H9 (cell line): ENCODE results near the gene GALNT17. TPM values are rescaled to one million over a fixed set of nuclear protein-coding genes. Genes with fewer than 3 reads are reported as not detected.
A peak's percentile ranks its signal among the peaks of the same experiment; 100 is the strongest.

Experiments used
- DNase-seq: peaks from one replicate; pipeline ENCODE4 v3.0.0-alpha.2; 2017
- H2AFZ ChIP-seq: one replicate; pipeline ENCODE4 v1.6.1; 2013; ENCODE audit warnings: mild to moderate bottlenecking, low read length, control low read depth, moderate library complexity
- H2AK5ac ChIP-seq: 2 replicates; pipeline ENCODE4 v1.6.1; 2013; ENCODE audit warnings: low read length, control low read depth, mixed read lengths; ENCODE audit not compliant: insufficient read length
- H2BK120ac ChIP-seq: one replicate; pipeline ENCODE4 v1.6.1; 2013; ENCODE audit warnings: low read depth, mild to moderate bottlenecking, low read length, control low read depth, inconsistent platforms; ENCODE audit not compliant: poor library complexity, severe bottlenecking
- H2BK12ac ChIP-seq: 2 replicates; pipeline ENCODE4 v1.6.1; 2013; ENCODE audit warnings: low read length, control low read depth, mixed read lengths, low read depth; ENCODE audit not compliant: insufficient read length
- H2BK15ac ChIP-seq: 2 replicates; pipeline ENCODE4 v1.6.1; 2013; ENCODE audit warnings: low read depth, low read length, control low read depth
- H2BK20ac ChIP-seq: one replicate; pipeline ENCODE4 v1.6.1; 2013; ENCODE audit warnings: low read depth, mild to moderate bottlenecking, low read length, control low read depth, inconsistent platforms; ENCODE audit not compliant: poor library complexity, severe bottlenecking
- H2BK5ac ChIP-seq: 2 replicates; pipeline ENCODE4 v1.6.1; 2013; ENCODE audit warnings: low read length, control low read depth, mixed read lengths; ENCODE audit not compliant: insufficient read length
- H3K14ac ChIP-seq: 2 replicates; pipeline ENCODE4 v1.6.1; 2013; ENCODE audit warnings: low read length, control low read depth; ENCODE audit not compliant: insufficient read depth
- H3K18ac ChIP-seq: 2 replicates; pipeline ENCODE4 v1.6.1; 2013; ENCODE audit warnings: low read depth, mild to moderate bottlenecking, mixed read lengths, low read length, control low read depth; ENCODE audit not compliant: insufficient read length
- H3K23ac ChIP-seq: 2 replicates; pipeline ENCODE4 v1.6.1; 2013; ENCODE audit warnings: low read length, control low read depth, mixed read lengths, low read depth; ENCODE audit not compliant: insufficient read length
- H3K23me2 ChIP-seq: 2 replicates; pipeline ENCODE4 v1.6.1; 2013; ENCODE audit warnings: low read depth, mild to moderate bottlenecking, mixed read lengths, low read length, control low read depth; ENCODE audit not compliant: insufficient read length, poor library complexity, severe bottlenecking
- H3K27ac ChIP-seq: 2 replicates; pipeline ENCODE4 v1.5.1; 2013; ENCODE audit warnings: low read length, control low read depth, mixed read lengths, low read depth; ENCODE audit not compliant: insufficient read length
- H3K27me3 ChIP-seq: 2 replicates; pipeline ENCODE4 v1.6.1; 2013; ENCODE audit warnings: low read length, control low read depth, inconsistent platforms; ENCODE audit not compliant: insufficient read depth
- H3K4ac ChIP-seq: 2 replicates; pipeline ENCODE4 v1.6.1; 2013; ENCODE audit warnings: low read depth, mild to moderate bottlenecking, control low read depth, inconsistent platforms, low read length, moderate library complexity
- H3K4me1 ChIP-seq: 2 replicates; pipeline ENCODE4 v1.6.1; 2013; ENCODE audit warnings: low read length, control low read depth, inconsistent platforms; ENCODE audit not compliant: insufficient read depth
- H3K4me2 ChIP-seq: 2 replicates; pipeline ENCODE4 v1.6.1; 2013; ENCODE audit warnings: low read length, control low read depth, mixed read lengths; ENCODE audit not compliant: insufficient read length, insufficient read depth
- H3K56ac ChIP-seq: 2 replicates; pipeline ENCODE4 v1.6.1; 2013; ENCODE audit warnings: low read depth, mild to moderate bottlenecking, mixed read lengths, low read length, control low read depth; ENCODE audit not compliant: insufficient read length
- H3K79me1 ChIP-seq: 2 replicates; pipeline ENCODE4 v1.6.1; 2013; ENCODE audit warnings: low read depth, mild to moderate bottlenecking, moderate library complexity, low read length, control low read depth, inconsistent platforms; ENCODE audit not compliant: insufficient read depth, poor library complexity, severe bottlenecking
- H3K79me2 ChIP-seq: 2 replicates; pipeline ENCODE4 v1.6.1; 2013; ENCODE audit warnings: low read length, control low read depth, inconsistent platforms; ENCODE audit not compliant: insufficient read depth
- H3K9ac ChIP-seq: 2 replicates; pipeline ENCODE4 v1.6.1; 2013; ENCODE audit warnings: low read length, control low read depth, mixed read lengths; ENCODE audit not compliant: insufficient read length; ENCODE audit errors: extremely low read depth
- H3K9me3 ChIP-seq: one replicate; pipeline ENCODE4 v1.6.1; 2013; ENCODE audit warnings: low read depth, low read length, inconsistent platforms; ENCODE audit not compliant: control insufficient read depth
- H3T11ph ChIP-seq: one replicate; pipeline ENCODE4 v1.6.1; 2013; ENCODE audit warnings: mild to moderate bottlenecking, low read length, control low read depth, inconsistent platforms
- H4K20me1 ChIP-seq: one replicate; pipeline ENCODE4 v1.6.1; 2013; ENCODE audit not compliant: control insufficient read depth, insufficient read length, insufficient read depth
- H4K5ac ChIP-seq: 2 replicates; pipeline ENCODE4 v1.6.1; 2013; ENCODE audit warnings: low read depth, mild to moderate bottlenecking, mixed read lengths, low read length, control low read depth; ENCODE audit not compliant: insufficient read length
- H4K8ac ChIP-seq: replicated peaks from 2 replicates; pipeline ENCODE4 v1.6.1; 2013; ENCODE audit warnings: low read length, control low read depth, mixed read lengths, low read depth; ENCODE audit not compliant: insufficient read length
- H4K91ac ChIP-seq: 2 replicates; pipeline ENCODE4 v1.6.1; 2013; ENCODE audit warnings: low read depth, mild to moderate bottlenecking, moderate library complexity, mixed read lengths, low read length, control low read depth; ENCODE audit not compliant: insufficient read length
- H3K27ac Mint-ChIP-seq, 3 experiments: 2 replicates in 2 of 3; 3 replicates in 1 of 3; pipeline ENCODE4 v1.8.0; 2020 to 2021; ENCODE audit warnings: mixed read lengths in 3 of 3, mild to moderate bottlenecking in 1 of 3, moderate library complexity in 1 of 3
- H3K27me3 Mint-ChIP-seq: 2 replicates; pipeline ENCODE4 v1.8.0; 2021; ENCODE audit warnings: low read depth, mild to moderate bottlenecking, moderate library complexity, mixed read lengths
- H3K36me3 Mint-ChIP-seq, 3 experiments: 2 replicates in 2 of 3; 3 replicates in 1 of 3; pipeline ENCODE4 v1.8.0; 2020 to 2021; ENCODE audit warnings: low read depth in 3 of 3, mixed read lengths in 3 of 3; ENCODE audit not compliant: insufficient read depth in 1 of 3
- H3K4me1 Mint-ChIP-seq, 2 experiments: 2 replicates each; pipeline ENCODE4 v1.8.0; 2020; ENCODE audit warnings: mixed read lengths in 2 of 2
- H3K4me3 Mint-ChIP-seq, 2 experiments: 2 replicates in 1 of 2; 3 replicates in 1 of 2; pipeline ENCODE4 v1.8.0; 2020 to 2021; ENCODE audit warnings: mild to moderate bottlenecking in 2 of 2, mixed read lengths in 2 of 2, moderate library complexity in 1 of 2
- H3K9me3 Mint-ChIP-seq, 2 experiments: 2 replicates in 1 of 2; 3 replicates in 1 of 2; pipeline ENCODE4 v1.8.0; 2020; ENCODE audit warnings: mild to moderate bottlenecking in 2 of 2, mixed read lengths in 2 of 2, moderate library complexity in 1 of 2
- CTCF ChIP-seq: fragments of 200-600 bp; sonication (generic); conservative IDR thresholded peaks from 3 replicates; pipeline ENCODE4 v1.8.0; 2021; ENCODE audit warnings: antibody characterized with exemption, mild to moderate bottlenecking
- WGBS: extraction: QIAGEN DNeasy Blood & Tissue Kit; methylation state at CpG from one replicate; pipeline ENCODE4 v1.1.7; 2013; ENCODE audit warnings: missing lambda C conversion rate, low lambda C conversion rate, mixed read lengths; ENCODE audit not compliant: insufficient read length; ENCODE audit errors: extremely low coverage; 5-methylcytosine and 5-hydroxymethylcytosine counted together
- total RNA-seq: library from RNA; stranded (reverse); gene quantifications from 2 replicates; pipeline ENCODE4 v1.2.1, GENCODE V29; 2021

Gene GALNT17
- total RNA-seq, 1 experiment from 2014 or later: 43.2 TPM

GRCh38 chr7:71498381-71498780, 366.4 kb downstream of the GALNT17 start:
- no peak overlapping the region for H3K14ac ChIP-seq
- H2BK20ac ChIP-seq: no peak overlapping the region
- H2BK120ac ChIP-seq: no peak overlapping the region
- H2BK5ac ChIP-seq: no peak overlapping the region
- peaks cover 7% of the 10 kb centered on the region; the same call in 1 of the 2 replicates for H3K4me1 ChIP-seq
- H3T11ph ChIP-seq: no peak overlapping the region
- H4K20me1 ChIP-seq: no peaks in the 10 kb centered on the region
- no peak overlapping the region for H3K4me2 ChIP-seq
- H3K27me3 ChIP-seq: no peaks in the 10 kb centered on the region
- H3K79me2 ChIP-seq: no peaks in the 10 kb centered on the region
- no peak overlapping the region for H4K5ac ChIP-seq
- Mint-ChIP-seq H3K27ac (peak overlapping the region in 2 of 3 experiments; percentile 3 to 34; a peak in 2 of 7 replicates), H3K4me3 (no peak overlapping the region), H3K4me1 (peaks cover 31 to 32% of the 10 kb centered on the region in 2 experiments), H3K27me3 (no peaks in the 10 kb centered on the region), H3K36me3 (peaks cover 14 to 45% (median 18%) of the 10 kb centered on the region in 3 experiments; a peak in 6 of 7 replicates), H3K9me3 (no peaks in the 10 kb centered on the region)
- H3K9ac ChIP-seq: no peak overlapping the region
- H2BK12ac ChIP-seq: no peak overlapping the region
- WGBS: no CpG with 5 or more reads among the region's 3 CpGs
- no peak overlapping the region for H3K18ac ChIP-seq
- no peaks in the 10 kb centered on the region for H3K79me1 ChIP-seq
- H4K91ac ChIP-seq: no peak overlapping the region
- no peak for TF ChIP-seq CTCF
- no peak overlapping the region for H3K23ac ChIP-seq
- H3K23me2 ChIP-seq: no peaks in the 10 kb centered on the region
- H3K27ac ChIP-seq: no peak overlapping the region
- DNase-seq: no peak
- no peak overlapping the region for H2AK5ac ChIP-seq
- H3K4ac ChIP-seq: no peak overlapping the region
- no peak overlapping the region for H4K8ac ChIP-seq
- no peak overlapping the region for H2AFZ ChIP-seq
- no peak overlapping the region for H2BK15ac ChIP-seq
- no peak overlapping the region for H3K56ac ChIP-seq
- no peaks in the 10 kb centered on the region for H3K9me3 ChIP-seq
